MV-4-11 (cell line): ENCODE data around the gene TMPRSS11F.
"Not testable (repeated sequence)": the region's sequence is repeated elsewhere in the genome, so short reads cannot be mapped to it uniquely, and the experiment has no call there.

ENCODE experiments used
- DNase-seq: peaks from one replicate; lab custom pipeline; 2025; lab: John Stamatoyannopoulos, UW

Gene TMPRSS11F

DNA sequence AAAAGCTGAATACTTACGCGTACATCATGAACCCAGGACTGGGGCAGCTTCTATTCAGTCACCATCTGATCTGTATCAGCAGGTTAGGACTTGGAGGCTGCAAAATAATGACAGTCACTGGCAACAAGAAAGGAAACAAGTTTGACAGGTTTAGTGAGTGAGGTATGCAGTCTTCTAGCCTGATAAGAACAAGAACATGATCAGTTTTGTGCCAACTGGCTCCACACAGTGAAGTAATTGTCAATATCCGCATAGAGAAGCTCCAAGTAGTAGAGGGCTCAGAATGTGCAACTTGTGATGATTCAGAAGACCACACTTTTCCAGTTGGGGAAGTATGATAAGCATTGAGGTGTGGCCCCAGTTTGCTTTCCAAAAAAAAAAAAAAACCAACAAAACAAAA, at the start of gene TMPRSS11F:
TSS of gene TMPRSS11F (minus strand) at position 77 of the 400 bp plus-strand sequence. CDS start at position 28, 49 bp downstream.
- DNase-seq = no peak

- no peak for DNase-seq
Measured at GRCh38 chr4:68176904-68177303, 47.2 kb upstream of the TMPRSS11F start.

DNA sequence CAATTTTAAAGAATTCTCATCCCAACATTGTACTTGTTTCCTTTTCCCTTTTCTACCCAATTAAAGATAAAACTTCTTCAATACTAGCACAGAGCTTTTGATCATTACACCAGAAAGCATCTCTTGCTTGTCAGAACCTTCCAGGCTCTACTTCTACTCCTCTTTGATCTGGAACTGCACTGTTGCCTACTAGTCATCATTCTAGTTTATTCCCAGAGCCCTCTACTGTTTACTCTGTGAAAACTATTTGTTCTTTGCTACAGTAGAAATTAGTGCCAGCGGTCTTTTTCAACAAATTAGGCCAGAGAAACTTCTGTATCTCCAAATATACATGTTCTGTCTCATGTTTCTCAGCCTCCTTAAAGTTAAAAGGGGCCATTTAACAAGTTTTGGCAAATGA, 46.8 kb upstream of the TMPRSS11F start:
- DNase-seq = no peak

DNA sequence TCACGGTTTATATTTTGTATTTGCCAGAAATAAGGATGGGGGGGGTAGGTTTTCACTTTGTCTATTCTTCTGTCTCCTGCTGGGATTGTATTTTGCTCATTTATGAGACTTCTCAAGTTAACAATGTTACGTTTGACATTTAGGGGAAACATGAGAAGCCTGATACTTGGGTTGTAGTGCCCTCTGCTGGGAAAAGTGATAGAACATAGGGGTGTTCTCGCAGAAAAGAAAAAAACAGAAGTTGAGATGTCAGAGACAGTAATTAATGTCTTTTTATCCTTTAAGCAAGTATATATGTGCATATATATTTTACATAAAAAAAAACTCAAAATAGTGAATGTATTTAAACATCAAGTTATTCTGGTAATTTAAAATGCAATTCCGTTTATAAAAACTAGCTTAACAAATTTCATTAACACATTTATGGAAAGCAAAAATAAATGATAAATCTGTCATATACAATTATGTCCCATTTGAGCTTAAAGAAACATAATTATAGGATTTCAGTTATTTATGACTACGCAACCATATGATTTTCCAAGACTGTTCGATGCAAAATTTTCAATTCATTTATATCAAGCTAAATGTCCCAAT, 46.0 kb upstream of the TMPRSS11F start:
- peak; percentile 53 for DNase-seq

DNA sequence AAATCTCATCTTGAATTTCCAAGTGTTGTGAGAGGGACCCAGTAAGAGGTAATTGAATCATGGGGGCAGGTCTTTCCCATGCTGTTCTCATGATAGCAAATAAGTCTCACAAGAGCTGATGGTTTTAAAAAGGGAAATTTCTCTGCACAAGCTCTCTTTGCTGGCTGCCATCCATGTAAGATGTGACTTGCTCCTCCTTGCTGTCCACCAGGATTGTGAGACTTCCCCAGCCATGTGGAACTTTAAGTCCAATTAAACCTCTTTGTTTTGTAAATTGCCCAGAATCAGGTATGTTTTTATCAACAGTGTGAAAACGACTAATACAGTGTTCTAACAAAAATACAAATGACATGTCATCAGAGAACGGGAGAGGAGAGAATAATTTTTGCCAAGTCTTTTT, 44.7 kb upstream of the TMPRSS11F start:
- not testable (repeated sequence) for DNase-seq

- DNase-seq = not testable (repeated sequence)
Measured at GRCh38 chr4:68172147-68172546, 42.5 kb upstream of the TMPRSS11F start.

- DNase-seq = no peak
Measured at GRCh38 chr4:68167706-68168105, 38.0 kb upstream of the TMPRSS11F start.

- DNase-seq = no peak
Measured at GRCh38 chr4:68167166-68167565, 37.5 kb upstream of the TMPRSS11F start.

DNA sequence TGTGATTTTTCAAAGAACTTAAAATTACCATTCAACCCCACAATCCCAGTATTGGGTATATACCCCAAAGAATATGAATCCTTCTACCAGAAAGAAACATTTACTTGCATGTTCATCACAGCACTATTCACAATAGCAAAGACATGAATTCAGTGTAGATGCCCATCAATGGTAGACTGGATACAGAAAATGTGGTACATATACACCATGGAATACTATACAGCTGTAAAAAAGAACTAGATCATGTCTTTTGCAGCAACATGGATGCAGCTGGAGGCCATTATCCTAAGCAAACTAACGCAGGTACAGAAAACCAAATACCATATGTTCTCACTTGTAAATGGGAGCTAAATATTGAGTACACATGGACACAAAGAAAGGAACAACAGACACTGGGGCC, 34.1 kb upstream of the TMPRSS11F start:
- DNase-seq = no peak

- DNase-seq = no peak
Measured at GRCh38 chr4:68162196-68162595, 32.5 kb upstream of the TMPRSS11F start.

GRCh38 chr4:68152411-68152810, 22.7 kb upstream of the TMPRSS11F start:
- DNase-seq = no peak

DNA sequence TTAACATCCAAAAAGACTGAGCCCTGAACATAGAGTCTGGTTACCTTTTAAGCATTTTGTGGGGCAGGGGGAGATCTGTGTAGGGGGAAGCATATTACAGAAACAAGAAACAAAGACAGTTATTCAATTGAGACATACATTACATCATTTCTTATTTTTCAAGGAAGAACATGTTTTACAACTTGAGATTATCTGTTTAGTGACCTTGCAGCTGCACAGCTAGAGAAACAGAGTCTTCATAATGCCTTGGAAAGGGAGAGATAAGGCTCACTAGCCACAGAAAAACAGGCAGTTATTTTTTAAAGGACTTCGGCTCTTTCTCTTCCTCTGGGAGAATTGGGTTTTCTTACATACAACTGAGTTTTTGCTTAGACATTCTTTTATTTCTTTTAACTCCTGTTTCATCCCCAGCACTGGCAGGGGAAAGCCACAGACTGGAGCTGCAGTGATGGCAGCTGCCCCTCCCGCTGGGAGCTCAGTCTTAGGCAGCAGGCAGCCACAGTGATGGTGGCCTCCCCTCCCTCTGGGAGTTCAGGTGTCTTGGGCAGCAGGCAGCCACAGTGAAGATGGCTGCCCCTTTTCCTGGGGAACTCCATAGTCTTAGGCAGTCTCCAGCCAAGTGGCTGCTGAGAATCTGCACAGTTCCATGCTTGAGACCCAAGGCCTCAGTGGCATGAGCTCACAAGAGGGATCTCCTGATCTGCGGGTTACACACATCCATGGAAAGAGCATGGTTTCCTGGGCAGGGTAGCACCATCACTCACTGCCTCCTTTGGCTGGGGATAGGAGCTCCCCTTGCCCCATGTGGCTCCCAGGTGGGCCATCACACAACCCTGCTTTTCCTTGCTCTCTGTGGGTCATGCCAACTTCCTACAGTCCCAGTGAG, 19.4 kb upstream of the TMPRSS11F start:
- no peak for DNase-seq

- no peak for DNase-seq
Measured at GRCh38 chr4:68147079-68147478, 17.4 kb upstream of the TMPRSS11F start.

GRCh38 chr4:68145261-68145660, 15.6 kb upstream of the TMPRSS11F start:
- DNase-seq = no peak

DNA sequence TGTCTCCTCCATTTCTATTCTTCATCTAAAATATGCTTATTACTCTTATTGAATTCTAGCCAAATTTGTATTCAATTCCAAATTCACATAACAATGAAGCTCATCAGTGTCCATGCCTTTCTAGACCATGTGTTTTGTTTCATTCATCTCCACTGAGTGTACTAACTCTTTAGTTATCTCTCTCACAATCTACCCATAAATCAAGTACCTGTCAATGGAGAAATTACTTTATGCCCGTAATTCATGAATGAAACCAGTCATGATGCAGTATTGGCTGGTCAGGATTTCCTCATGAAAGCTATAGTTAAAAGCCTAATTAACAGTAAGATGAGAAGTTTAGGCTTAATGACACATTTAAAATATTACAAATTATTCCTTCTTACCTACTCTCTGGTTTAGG, 12.2 kb upstream of the TMPRSS11F start:
- DNase-seq = no peak

- DNase-seq = no peak
Measured at GRCh38 chr4:68132342-68132741, 2.7 kb upstream of the TMPRSS11F start.

- DNase-seq = no peak
Measured at GRCh38 chr4:68124262-68124661, 5.4 kb downstream of the TMPRSS11F start.

DNA sequence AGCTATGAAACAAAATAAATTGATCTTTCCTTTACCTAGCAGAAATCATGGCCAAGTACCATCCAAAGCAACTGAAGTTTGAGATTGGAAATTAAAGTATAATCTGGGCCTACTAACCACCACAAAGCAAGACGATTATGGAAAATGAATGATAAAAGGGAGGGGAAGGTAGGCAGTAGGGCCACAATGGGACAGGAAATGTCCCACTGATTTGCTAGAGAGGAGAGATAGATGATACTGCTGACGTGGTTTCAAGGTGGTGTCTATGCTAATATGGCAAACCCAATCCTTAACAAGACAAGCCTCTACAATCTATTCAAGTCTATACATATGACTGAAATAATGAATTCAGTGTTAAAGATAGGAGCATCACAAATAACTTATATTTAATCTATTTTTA, 6.1 kb downstream of the TMPRSS11F start:
- no peak for DNase-seq

GRCh38 chr4:68119921-68120320, 9.7 kb downstream of the TMPRSS11F start:
- DNase-seq = no peak

- DNase-seq = no peak
Measured at GRCh38 chr4:68110441-68110840, 19.2 kb downstream of the TMPRSS11F start.

GRCh38 chr4:68109868-68110267, 19.8 kb downstream of the TMPRSS11F start:
- no peak for DNase-seq

DNA sequence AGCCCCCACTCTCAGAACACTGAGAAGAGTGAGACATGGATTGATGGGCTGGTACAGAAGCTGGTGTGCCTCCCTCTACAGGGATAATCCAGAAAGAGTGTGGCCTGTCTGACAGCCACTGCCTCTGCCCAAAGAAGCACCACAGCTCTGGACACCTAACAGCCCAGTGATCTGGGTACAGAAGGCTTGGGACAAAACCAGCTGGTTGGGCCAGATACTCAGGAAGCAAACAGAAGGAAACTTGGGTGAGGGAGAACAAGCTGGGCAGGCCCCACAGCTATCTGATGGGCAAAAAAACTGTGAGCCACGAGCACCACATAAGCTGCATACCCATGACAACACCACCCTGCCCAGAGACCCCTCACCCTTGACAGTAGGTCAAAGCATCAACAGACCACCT, 46.9 kb downstream of the TMPRSS11F start:
- no peak for DNase-seq

- no peak for DNase-seq
Measured at GRCh38 chr4:68079928-68080327, 49.7 kb downstream of the TMPRSS11F start.

GRCh38 chr4:68077737-68078136, 51.9 kb downstream of the TMPRSS11F start:
- DNase-seq = no peak
